Upper lobe of left lung (tissue), 6 donors: ENCODE measurements around the gene PIP4K2B. TPM values are rescaled to one million over a fixed set of nuclear protein-coding genes. Genes with fewer than 3 reads are reported as not detected.

Experiments
- ATAC-seq, 2 donors: fragments of 200-7000 bp; cut with Tn5 transposase; one replicate each; pipeline ENCODE4 v1.9.1; 2022; ENCODE audit warnings: mild to moderate bottlenecking in 2 of 2, moderate library complexity in 2 of 2; ENCODE audit not compliant: low FRiP score in 2 of 2
- DNase-seq, 2 donors: peaks; one replicate each; pipeline ENCODE4 v3.0.0-alpha.2; 2019 to 2020
- H3K27ac ChIP-seq, 4 donors: fragments of 200-600 bp; sonication (generic); one replicate each; pipeline ENCODE4 v1.5.1; 2016 to 2019
- H3K27me3 ChIP-seq, 4 donors: fragments of 200-600 bp; sonication (generic); one replicate each; pipeline ENCODE4 v1.5.1; 2017 to 2019
- H3K36me3 ChIP-seq, 4 donors: fragments of 200-600 bp; sonication (generic); one replicate each; pipeline ENCODE4 v1.5.1; 2016 to 2019
- H3K4me1 ChIP-seq, 4 donors: fragments of 200-600 bp; sonication (generic); one replicate each; pipeline ENCODE4 v1.5.1; 2018 to 2019
- H3K4me3 ChIP-seq, 4 donors: fragments of 200-600 bp; sonication (generic); one replicate each; pipeline ENCODE4 v1.5.1; 2017 to 2019; ENCODE audit warnings: mild to moderate bottlenecking in 2 of 4, moderate library complexity in 1 of 4
- H3K9me3 ChIP-seq, 4 donors: fragments of 200-600 bp; sonication (generic); one replicate each; pipeline ENCODE4 v1.5.1; 2018 to 2019
- CTCF ChIP-seq, 6 experiments: fragments of 450-650 bp in 4 of 6; fragments of 200-600 bp in 2 of 6; sonication (generic) in 2 of 6; IDR thresholded peaks; one replicate each; pipeline ENCODE4 v1.5.1; 2016 to 2019; ENCODE audit warnings: antibody characterized with exemption in 6 of 6
- EP300 ChIP-seq, 4 donors: sonication (generic); formaldehyde crosslinking; IDR thresholded peaks; one replicate each; pipeline ENCODE4 v1.5.1; 2017; ENCODE audit warnings: antibody characterized with exemption in 4 of 4, control low read depth in 2 of 4
- POLR2A ChIP-seq, 4 donors: fragments of 450-650 bp; IDR thresholded peaks; one replicate each; pipeline ENCODE4 v1.5.1; 2016 to 2017; ENCODE audit warnings: antibody characterized with exemption in 4 of 4, mild to moderate bottlenecking in 2 of 4
- POLR2AphosphoS5 ChIP-seq, 2 donors: sonication (generic); formaldehyde crosslinking; IDR thresholded peaks; one replicate each; pipeline ENCODE4 v1.5.1; 2017; ENCODE audit warnings: antibody characterized with exemption in 2 of 2
- WGBS, 2 donors: methylation state at CpG; one replicate each; pipeline ENCODE4 v1.1.5; 2017 to 2018; 5-methylcytosine and 5-hydroxymethylcytosine counted together
- total RNA-seq, 6 donors: library from RNA; depleted of rRNA in 4 of 6; stranded (reverse); fragments of >200 nt in 4 of 6; gene quantifications; one replicate each; pipeline versions ENCODE4 v1.1.0 to v1.2.1, GENCODE V29; 2016 to 2021
- donor health status: DM: no; HTN: no; CAD: no; lungs with moderate emphysema.
- donor health status: DM: no; HTN: yes; CAD: no; lungs with severe emphysema.

Gene PIP4K2B
- total RNA-seq: 10 to 100 TPM; 36.3 to 67.1 (median 38.8) TPM

GRCh38 chr17:38799501-38800236, at the start of gene PIP4K2B:
Gene PIP4K2B, minus strand, starts transcription at chr17:38799556. Its CDS starts 132 bp downstream, at chr17:38799424.
- peak within 1 kb of the TSS; percentile 87 to 98 (median 97) for H3K4me3 ChIP-seq
- ATAC-seq (peak; percentile 98 to 99), DNase-seq (peak; percentile 97)
- WGBS, 2 donors: 0% methylated on average over 1 to 35 of the region's 76 CpGs
- H3K9me3 ChIP-seq: no peaks in the 10 kb centered on the region
- H3K36me3 ChIP-seq: peaks cover 20 to 37% (median 33%) of the 10 kb centered on the region in 4 donors
- no peaks in the 10 kb centered on the region for H3K27me3 ChIP-seq
- H3K27ac ChIP-seq: peak within 1 kb of the TSS; percentile 99 to 100 (median 100)
- H3K4me1 ChIP-seq: peaks cover 28 to 46% (median 34%) of the 10 kb centered on the region in 4 donors
- TF ChIP-seq EP300 (IDR thresholded peaks at IDR 0.05) (peak in 1 of 4 donors; percentile 21), POLR2A (IDR thresholded peaks at IDR 0.05) (peak in 2 of 4 donors; percentile 65 to 74), POLR2AphosphoS5 (IDR thresholded peaks at IDR 0.05) (peak; percentile 87 to 88), CTCF (IDR thresholded peaks at IDR 0.05) (peak in 2 of 6 experiments; percentile 0 to 20)

GRCh38 chr17:38848557-38848891, 49.2 kb upstream of the PIP4K2B start:
- Histone ChIP-seq H3K27me3 (no peaks in the 10 kb centered on the region), H3K9me3 (no peaks in the 10 kb centered on the region), H3K4me1 (peaks cover 23 to 27% (median 25%) of the 10 kb centered on the region in 4 donors), H3K4me3 (no peak overlapping the region), H3K36me3 (peaks cover 23 to 67% (median 55%) of the 10 kb centered on the region in 4 donors), H3K27ac (no peak overlapping the region)
- ATAC-seq (no peak), DNase-seq (no peak)
- WGBS, 2 donors: 100% methylated on average over 1 of the region's 1 CpG
- TF ChIP-seq EP300 (IDR thresholded peaks at IDR 0.05) (no peak), CTCF (IDR thresholded peaks at IDR 0.05) (no peak), POLR2AphosphoS5 (IDR thresholded peaks at IDR 0.05) (no peak), POLR2A (IDR thresholded peaks at IDR 0.05) (no peak)

- H3K4me3 ChIP-seq: no peak overlapping the region
- H3K9me3 ChIP-seq: no peaks in the 10 kb centered on the region
- ATAC-seq: no peak
- 77 to 88% methylated on average over 12 to 13 of the region's 13 CpGs for WGBS, 2 donors
- TF ChIP-seq CTCF (IDR thresholded peaks at IDR 0.05) (no peak), POLR2AphosphoS5 (IDR thresholded peaks at IDR 0.05) (no peak), POLR2A (IDR thresholded peaks at IDR 0.05) (no peak), EP300 (IDR thresholded peaks at IDR 0.05) (no peak)
- H3K4me1 ChIP-seq: no peaks in the 10 kb centered on the region
- peaks cover 5 to 31% (median 25%) of the 10 kb centered on the region in 4 donors for H3K36me3 ChIP-seq
- DNase-seq: no peak
- no peak overlapping the region for H3K27ac ChIP-seq
- H3K27me3 ChIP-seq: no peaks in the 10 kb centered on the region
These were observed 45.0 kb upstream of the PIP4K2B start for GRCh38 chr17:38844261-38844757.

GRCh38 chr17:38825762-38826247, 26.4 kb upstream of the PIP4K2B start:
- Histone ChIP-seq H3K4me1 (peaks cover 17 to 39% (median 23%) of the 10 kb centered on the region in 4 donors), H3K4me3 (peak overlapping the region in 3 of 4 donors; percentile 67 to 85 (median 78)), H3K36me3 (peaks cover 2 to 8% (median 6%) of the 10 kb centered on the region in 4 donors), H3K27ac (peak overlapping the region; percentile 95 to 100 (median 98)), H3K9me3 (no peaks in the 10 kb centered on the region), H3K27me3 (no peaks in the 10 kb centered on the region)
- WGBS, 2 donors: 95% methylated on average over 17 of the region's 17 CpGs
- TF ChIP-seq CTCF (IDR thresholded peaks at IDR 0.05): no peak
- no peak for TF ChIP-seq POLR2A (IDR thresholded peaks at IDR 0.05)
- TF ChIP-seq EP300 (IDR thresholded peaks at IDR 0.05): no peak
- TF ChIP-seq POLR2AphosphoS5 (IDR thresholded peaks at IDR 0.05): no peak
- ATAC-seq (no peak), DNase-seq (no peak)
